HG02571 (cell line): Measurements from ENCODE around the gene KPNA5.
"Not testable (repeated sequence)": the region's sequence is repeated elsewhere in the genome, so short reads cannot be mapped to it uniquely, and the experiment has no call there.

Experiments used
- ATAC-seq: cut with Tn5 transposase; IDR thresholded peaks from one replicate; pipeline ENCODE4 v1.9.1; 2021; ENCODE audit warnings: mild to moderate bottlenecking, moderate library complexity; ENCODE audit not compliant: unreplicated experiment

KPNA5 gene

DNA sequence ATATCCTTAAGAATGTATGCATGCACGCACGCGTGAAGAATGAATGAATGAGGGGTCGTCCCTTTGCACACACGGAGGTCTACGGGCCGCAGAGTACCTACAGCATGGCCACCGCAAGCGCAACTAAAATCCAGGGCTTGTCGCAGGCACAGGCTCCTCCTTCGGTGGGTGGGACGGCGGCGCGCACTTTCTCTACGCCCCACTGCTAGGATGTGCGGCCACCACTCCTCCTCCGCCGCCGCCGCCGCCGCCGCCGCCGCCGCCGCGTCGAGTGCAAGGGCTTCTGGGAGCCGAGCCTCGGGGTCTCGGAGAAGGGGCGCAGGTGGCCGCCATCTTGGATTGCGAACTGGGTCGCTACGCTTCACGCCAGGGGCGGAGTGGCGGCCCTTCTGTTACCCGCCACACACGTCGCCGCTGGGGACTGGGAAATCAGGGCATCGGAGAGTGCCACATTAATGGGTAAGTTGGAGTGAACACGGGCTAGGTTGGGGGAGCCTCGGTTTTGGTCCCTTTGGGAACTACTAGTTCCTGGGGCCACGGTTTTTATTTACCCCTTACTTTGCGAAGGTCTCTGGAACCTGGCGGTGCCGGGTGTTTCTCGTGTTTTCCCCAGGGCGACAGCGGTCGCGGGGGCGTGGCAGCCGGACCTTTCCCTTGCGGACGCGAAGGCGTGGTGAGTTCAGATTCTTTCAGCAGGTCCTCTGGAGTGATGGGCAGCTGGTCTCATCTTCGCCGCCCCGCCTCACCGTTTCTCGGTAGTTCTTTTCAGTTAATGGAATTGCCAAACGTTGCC lies at the start of gene KPNA5:
KPNA5 (plus strand) TSS at position 332 of the 793 bp plus-strand sequence; CDS start at position 456, 124 bp downstream.
- ATAC-seq: peak; percentile 96

DNA sequence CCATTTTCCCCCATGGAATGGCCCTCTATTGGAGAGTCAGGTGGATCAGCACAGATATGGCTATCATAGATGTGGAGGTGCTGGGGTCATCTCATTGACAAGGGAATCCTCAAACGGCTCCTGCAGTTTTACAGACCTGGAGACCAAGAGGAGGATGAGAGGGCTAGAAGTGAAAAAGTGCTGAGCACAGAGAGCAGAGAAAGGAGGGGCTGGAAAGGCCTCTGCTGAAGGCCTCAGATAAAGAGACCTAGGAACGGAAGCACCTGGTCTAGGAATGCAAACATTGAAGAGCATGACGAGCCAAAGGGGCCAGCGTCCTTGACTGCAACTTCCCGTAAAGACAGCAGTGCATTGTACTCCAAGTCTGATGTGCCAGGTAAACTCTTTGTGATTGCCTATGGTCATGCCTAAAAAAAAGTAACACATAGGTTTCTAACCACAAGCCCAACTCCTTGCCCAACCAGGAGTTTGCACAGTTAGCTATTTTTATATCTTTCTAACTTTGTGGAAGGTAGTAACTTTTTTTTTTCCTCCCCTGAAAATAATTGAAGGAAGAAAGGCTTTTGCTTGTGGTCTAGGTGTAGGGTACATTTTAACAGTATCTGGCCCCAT lies 49.5 kb upstream of the KPNA5 start:
- ATAC-seq: no peak

DNA sequence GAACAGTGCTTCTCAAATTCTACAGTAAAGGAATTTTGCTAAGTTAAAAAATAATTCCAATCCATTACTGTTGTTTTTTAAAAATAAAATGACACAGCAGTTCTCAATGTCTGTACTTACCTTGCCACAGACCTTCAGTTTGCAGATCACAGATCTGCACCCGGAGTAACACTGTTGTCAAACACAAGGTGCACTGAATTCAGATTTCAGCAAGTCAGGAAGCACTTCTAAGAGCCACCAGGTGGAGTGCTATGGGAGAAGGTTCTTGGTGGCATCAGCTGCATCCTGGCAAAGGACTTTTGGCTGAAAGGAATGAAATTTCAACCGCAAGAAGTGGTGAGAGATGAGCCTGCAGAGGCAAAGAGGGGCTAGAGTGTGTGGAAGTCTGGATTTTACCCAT lies 47.3 kb upstream of the KPNA5 start:
- ATAC-seq: no peak

DNA sequence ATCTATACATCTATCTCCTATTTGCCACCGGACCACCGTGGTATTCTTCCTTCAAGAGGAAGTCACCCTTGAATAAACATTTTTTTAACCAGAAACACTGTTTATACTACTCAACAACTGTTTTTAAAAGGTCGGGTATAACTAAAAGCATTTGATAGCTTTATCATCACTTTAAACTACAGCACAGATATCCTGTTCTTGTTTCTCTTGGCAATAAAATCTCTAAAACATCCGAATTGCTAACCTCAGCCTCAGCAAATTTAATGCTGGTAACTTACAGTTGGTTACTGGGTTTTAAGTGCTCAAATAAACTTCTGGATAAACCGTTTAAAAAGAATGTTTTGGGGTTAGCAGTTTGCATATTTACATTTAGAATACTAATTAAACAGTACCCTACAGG lies 32.9 kb upstream of the KPNA5 start:
- ATAC-seq: no peak

DNA sequence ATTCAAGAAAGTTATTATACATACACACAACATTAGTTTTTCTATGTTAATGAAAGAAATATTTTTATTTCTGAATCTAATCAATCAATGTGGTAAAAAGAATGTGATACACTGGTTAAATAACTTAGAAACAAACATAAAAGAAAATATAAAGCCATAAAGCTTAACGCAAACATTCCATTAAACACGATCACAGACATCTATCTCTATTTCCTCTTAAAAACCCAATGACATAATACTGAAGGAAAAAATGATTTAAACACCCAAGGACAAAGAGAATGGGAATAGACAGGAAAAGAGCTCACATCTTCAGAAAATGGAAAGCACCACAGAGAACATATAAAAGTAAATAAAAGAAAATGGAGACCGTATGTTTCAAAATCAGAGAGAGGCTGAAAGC lies 31.9 kb upstream of the KPNA5 start:
- no peak for ATAC-seq

DNA sequence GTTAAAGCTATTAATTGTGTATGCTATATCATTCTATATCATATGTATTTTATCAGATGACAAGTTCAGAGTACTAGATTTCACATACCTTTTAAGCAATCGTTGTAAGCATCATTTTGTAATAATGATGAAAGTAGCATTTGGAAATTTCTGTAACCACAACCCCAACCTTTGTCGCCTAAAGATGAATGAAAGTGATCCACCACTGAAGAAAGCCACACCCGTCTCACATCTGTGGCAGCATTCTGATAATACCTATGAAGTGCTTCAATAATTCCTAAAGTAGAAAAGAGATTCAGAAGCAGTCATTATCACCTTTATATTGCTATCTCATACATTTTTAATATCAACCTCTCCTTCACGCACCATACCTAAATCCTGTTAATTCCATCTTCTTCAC lies 29.1 kb upstream of the KPNA5 start:
- ATAC-seq: no peak

DNA sequence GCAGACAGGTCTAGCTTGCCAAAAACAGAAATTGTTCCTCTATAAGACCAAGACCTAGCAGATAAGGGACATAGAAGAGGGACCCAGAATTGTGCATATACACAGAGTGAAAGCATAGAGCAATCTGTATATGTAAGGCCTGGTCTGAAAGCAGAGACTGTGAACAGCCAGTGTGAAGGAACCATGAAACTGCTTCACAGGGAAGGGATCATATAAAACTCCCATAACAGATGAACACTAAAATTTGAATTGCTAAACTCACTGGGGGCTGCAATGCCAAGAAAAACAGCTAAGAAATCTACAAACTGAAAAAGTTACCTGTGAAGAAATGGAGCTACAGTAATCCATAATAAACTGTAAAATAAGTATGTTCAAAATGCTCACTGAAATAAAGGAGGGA lies 19.4 kb upstream of the KPNA5 start:
- ATAC-seq: no peak

DNA sequence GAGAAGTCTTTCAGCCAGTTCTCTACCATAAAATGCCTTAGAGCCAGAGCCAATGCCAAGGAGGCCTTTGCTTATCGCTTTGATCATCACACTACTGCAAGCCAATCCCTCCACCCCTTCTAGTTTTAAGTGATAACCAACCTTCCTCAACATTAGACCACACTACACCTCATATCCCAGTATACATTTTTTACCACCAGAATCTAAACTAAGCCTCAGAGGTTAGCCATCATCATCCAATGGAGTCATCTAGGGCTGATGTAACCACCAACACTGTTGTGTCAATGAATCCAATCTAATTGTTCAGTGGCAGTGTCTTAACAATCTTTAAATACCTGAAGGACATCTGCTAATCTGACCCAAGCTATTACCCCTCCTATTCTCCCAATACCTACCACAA lies 18.8 kb upstream of the KPNA5 start:
- ATAC-seq: no peak

DNA sequence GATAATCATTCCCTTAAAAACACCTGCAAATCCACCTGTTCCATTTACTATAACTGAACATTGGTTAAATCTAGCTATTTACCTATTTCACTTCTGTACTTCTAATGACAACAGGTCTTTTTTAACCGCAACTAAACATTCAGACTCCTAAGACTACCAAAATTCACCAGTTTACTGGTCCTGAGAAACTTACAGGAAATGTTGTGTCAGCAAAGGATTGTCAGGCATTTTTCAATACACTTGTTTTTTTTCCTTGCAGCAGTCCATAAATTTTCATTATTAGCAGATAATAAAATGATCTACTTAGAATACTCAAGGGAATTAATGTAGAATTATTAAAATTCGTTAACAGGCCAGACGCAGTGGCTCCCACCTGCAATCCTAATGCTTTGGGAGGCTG lies 17.7 kb upstream of the KPNA5 start:
- no peak for ATAC-seq

DNA sequence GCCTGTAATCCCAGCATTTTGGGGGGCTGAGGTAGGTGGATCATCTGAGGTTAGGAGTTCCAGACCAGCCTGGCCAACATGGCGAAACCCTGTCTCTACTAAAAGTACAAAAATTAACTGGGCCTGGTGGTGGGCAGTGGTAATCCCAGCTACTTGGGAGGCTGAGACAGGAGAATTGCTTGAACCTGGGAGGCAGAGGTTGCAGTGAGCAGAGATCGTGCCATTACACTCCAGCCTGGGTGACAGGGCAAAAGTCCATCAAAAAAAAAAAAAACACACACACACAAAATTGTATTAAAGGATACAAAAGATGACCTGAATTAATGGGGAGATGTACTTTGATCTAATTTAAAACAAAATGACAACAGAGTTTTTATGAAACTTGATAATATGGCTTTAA lies 16.8 kb upstream of the KPNA5 start:
- ATAC-seq: not testable (repeated sequence)

DNA sequence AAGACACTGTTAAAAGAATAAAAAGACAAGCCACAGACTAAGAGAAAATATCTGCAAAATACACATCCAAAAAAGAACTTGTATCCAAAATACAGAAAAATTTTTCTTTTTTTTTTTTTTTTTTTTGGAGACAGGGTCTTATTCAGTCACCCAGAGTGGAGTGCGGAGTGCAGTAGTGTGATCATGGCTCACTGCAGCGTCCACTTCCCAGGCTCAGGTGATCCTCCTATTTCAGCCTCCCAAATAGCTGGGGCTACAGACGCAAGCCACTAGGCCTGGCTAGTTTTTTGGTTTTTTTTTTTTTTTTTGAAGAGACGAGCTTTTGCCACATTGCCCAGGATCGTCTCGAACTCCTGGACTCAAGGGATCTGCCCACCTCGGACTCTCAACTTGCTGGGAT lies 15.5 kb upstream of the KPNA5 start:
- ATAC-seq: no peak

DNA sequence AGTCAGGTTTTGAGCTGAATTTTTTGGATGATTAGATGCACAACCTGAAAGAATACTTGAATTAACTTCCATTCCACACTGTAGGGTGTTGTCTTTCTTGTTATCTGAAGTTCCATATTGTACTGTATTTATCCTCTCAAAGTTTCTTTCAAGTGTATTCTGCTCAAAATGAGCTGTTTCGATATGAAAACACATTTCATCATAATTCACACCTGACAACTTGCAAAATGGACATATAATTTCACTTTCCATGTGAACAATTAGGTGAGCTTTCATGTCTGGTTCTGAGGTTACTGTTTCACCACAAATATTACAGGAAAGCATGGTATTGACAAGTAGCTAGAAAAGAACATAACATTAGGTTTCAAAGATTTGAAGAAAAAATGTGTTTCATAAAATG lies 14.1 kb upstream of the KPNA5 start:
- no peak for ATAC-seq

DNA sequence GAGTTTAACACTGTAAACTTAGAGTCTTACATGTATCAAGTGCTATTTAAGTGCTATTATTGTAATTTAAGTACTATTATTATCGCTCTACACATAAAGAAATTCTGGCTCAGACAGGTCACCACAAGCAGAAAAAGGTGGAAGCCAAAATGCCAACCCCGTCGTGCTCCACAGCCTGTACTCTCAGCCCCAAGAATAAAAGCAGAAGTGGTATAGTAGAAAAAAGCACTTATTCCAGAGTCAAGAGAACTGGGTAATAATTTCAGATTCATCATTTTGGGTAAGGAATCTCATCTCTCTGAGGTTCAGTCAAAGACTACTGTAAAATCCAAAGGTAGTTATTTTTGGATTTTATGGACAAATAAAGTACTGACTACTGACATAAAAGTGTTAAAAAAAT lies 13.4 kb upstream of the KPNA5 start:
- ATAC-seq: no peak

DNA sequence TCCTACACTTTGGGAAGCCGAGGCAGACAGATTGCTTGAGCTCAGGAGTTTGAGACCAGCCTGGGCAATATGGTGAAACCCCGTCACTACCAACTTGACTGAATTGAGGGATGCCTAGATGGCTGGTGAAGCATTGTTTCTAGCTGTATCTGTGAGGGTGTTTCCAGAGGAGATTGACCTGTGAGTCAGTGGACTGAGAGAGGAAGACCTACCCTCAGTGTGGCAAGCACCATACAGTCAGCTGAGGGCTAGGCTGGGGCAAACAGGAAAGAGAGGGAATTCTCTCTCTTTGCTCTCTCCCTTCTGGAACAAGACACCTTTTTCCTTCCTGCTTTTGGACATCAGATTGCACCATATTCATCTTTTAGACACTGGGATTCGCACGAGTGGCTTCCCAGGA lies 8.7 kb upstream of the KPNA5 start:
- ATAC-seq: no peak

DNA sequence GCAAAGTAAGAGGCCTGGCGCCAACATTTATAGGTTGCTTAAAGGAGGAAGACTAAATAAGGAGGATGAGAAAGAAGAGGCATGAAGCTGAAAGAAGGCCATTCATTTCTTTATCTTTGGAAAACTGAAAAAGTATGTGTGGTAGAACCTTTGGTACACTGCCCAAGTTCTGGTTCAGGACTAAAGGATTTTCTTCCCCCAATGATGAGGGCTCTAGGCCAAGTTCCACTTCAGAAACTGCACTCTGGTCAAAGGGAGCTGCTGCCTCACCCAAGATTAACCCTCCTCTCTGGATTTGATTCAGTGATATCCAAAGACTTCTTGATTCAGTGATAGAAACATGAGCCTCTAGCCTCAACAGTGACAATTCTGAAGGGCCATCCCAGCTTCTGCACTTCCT lies 5.0 kb upstream of the KPNA5 start:
- no peak for ATAC-seq

DNA sequence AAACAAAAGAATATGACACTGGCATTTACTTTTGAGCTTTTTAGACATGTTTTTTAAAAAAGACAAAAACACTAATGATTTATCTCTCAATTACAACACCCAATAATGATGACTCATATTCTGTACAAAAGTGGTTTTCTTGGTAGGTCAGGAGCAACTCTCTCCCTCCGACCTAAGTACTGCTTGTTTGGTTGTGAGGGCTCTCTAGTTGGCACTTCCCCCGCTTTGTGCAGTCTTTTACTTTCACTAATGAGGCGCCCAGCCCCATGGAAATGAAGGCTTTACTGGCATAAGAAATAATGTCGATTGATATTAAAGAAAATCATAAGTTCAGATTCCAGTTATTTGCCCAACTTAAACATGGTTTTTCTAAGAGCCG lies 1.3 kb downstream of the KPNA5 start:
- ATAC-seq: no peak

DNA sequence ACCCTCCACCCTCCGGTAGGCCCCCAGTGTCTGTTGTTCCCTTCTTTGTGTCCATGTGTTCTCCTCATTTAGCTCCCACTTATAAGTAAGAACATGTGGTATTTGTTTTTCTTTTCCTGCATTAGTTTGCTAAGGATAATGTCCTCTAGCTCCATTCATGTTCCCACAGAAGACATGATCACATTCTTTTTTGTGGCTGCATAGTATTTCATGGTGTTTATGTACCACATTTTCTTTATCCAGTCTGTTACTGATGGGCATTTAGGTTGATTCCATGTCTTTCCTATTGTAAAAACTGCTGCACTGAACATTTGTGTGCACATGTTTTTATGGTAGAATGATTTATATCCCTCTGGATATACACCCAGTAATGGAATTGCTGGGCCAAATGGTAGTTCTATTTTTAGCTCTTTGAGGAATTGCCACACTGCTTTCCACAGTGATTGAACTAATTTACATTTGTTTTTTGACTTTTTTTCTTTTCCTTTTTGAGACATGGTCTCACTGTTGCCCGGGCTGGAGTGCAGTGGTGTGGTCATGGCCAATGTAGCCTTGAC lies 4.5 kb downstream of the KPNA5 start:
- ATAC-seq: no peak

DNA sequence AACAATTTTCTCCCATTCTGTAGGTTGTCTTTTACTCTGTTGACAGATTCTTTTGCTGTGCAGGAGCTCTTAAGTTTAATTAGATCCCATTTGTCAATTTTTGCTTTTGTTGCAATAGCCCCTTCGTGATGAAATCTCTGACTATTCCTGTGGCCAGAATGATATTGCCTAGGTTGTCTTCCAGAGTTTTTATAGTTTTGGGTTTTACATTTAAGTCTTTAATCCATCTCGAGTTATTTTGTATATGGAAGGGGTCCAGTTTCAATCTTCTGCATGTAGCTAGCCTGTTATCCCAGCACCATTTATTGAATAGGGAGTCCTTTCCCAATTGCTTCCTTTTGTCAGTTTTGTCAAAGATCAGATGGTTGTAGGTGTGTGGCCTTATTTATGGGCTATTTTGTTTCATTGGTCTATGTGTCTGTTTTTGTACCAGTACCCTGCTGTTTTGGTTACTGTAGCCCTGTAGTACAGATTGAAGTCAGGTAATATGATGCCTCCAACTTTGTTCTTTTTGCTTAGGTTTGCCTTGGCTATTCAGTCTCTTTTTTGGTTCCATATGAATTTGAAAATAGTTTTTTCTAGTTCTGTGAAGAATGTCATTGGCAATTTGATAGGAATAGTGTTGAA lies 5.6 kb downstream of the KPNA5 start:
- not testable (repeated sequence) for ATAC-seq

DNA sequence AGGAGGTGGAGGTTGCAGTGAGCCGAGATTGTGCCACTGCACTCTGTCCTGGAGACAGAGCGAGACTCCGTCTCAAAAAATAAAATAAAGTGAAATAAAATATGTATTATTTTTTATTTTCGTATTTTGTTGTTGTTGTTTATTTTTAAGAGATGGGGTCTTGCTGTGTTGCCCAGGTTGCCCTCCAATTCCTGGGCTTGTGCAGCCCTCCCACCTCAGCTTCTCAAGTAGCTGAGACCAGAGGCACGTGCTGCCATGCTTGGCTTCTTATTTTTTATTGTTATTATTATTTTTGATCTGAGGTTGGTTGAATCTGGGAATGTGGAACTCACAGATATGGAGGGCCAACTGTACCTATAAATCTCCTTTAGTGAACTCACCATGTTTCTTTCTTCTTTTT lies 10.1 kb downstream of the KPNA5 start:
- no peak for ATAC-seq

DNA sequence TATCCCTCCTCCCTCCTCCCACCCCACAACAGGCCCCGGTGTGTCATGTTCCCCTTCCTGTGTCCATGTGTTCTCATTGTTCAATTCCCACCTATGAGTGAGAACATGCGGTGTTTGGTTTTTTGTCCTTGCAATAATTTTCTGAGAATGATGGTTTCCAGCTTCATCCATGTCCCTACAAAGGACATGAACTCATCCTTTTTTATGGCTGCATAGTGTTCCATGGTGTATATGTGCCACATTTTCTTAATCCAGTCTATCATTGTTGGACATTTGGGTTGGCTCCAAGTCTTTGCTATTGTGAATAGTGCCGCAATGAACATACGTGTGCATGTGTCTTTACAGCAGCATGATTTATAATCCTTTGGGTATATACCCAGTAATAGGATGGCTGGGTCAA lies 11.9 kb downstream of the KPNA5 start:
- not testable (repeated sequence) for ATAC-seq

DNA sequence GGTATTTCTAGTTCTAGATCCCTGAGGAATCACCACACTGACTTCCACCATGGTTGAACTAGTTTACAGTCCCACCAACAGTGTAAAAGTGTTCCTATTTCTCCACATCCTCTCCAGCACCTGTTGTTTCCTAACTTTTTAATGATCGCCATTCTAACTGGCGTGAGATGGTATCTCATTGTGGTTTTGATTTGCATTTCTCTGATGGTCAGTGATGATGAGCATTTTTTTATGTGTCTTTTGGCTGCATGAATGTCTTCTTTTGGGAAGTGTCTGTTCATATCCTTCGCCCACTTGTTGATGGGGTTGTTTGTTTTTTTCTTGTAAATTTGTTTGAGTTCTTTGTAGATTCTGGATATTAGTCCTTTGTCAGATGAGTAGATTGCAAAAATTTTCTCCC lies 12.3 kb downstream of the KPNA5 start:
- ATAC-seq: not testable (repeated sequence)

DNA sequence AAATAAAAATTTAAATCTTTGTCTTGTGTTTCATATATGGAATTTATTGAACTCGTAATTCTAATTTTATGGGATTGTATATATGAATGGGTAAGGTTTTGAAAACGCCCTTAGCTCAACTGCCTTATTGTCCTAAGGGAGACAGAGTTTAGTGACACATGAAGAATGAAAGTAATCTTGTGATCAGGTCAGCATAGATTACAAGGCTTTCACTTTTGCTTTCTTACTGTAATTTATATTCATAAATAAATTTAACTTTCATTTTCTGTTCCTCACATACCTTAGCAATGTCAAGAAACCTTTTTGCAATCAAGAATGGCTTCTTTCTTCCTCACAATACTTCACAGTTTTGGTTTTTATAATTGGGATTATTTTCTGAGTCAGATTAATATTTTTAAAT lies 14.4 kb downstream of the KPNA5 start:
- ATAC-seq: peak; percentile 87
